Common myeloid progenitor, CD34-positive (primary cell): ENCODE measurements around the gene CA12.

ENCODE experiments used
- CTCF ChIA-PET: fragments of 350-600 bp; sonication (Branson Sonifier 250); formaldehyde crosslinking; loops from one replicate; lab custom pipeline; 2021; ENCODE audit warnings: antibody characterized with exemption; lab: Charles Lee
- POLR2A ChIA-PET: fragments of 350-600 bp; sonication (Branson Sonifier 250); formaldehyde crosslinking; loops from one replicate; lab custom pipeline; 2021; ENCODE audit warnings: antibody characterized with exemption; lab: Charles Lee
- DNase-seq, 3 donors: peaks; one replicate each; pipeline versions ENCODE4 v3.0.0 to v3.0.0-alpha.2; 2013
- H3K27ac ChIP-seq, 2 experiments: 1 replicate in 1 of 2; 2 replicates in 1 of 2; pipeline ENCODE4 v1.7.0; 2013; ENCODE audit warnings: inconsistent platforms in 2 of 2, low read length in 2 of 2, mild to moderate bottlenecking in 2 of 2, low read depth in 1 of 2, moderate library complexity in 1 of 2; ENCODE audit not compliant: severe bottlenecking in 2 of 2, insufficient read depth in 1 of 2, poor library complexity in 1 of 2
- H3K27me3 ChIP-seq, 5 experiments: replicated peaks in 2 of 5; 1 replicate in 3 of 5; 2 replicates in 2 of 5; pipeline versions ENCODE4 v1.6.1 to v1.7.0; 2013; ENCODE audit warnings: low read length in 4 of 5, mild to moderate bottlenecking in 2 of 5, moderate library complexity in 2 of 5, inconsistent platforms in 1 of 5; ENCODE audit not compliant: insufficient read depth in 5 of 5, control insufficient read depth in 4 of 5
- H3K36me3 ChIP-seq, 4 experiments: 1 replicate in 2 of 4; 2 replicates in 2 of 4; pipeline versions ENCODE4 v1.6.1 to v1.7.0; 2013; ENCODE audit warnings: low read length in 3 of 4, control low read depth in 1 of 4, mild to moderate bottlenecking in 1 of 4; ENCODE audit not compliant: control insufficient read depth in 4 of 4, insufficient read depth in 4 of 4
- H3K4me1 ChIP-seq, 4 experiments: 1 replicate in 3 of 4; 2 replicates in 1 of 4; pipeline versions ENCODE4 v1.6.1 to v1.7.1; 2013; ENCODE audit warnings: low read length in 3 of 4, mild to moderate bottlenecking in 3 of 4, control low read depth in 1 of 4, inconsistent platforms in 1 of 4, moderate library complexity in 1 of 4; ENCODE audit not compliant: control insufficient read depth in 4 of 4, insufficient read depth in 4 of 4; ENCODE audit errors: control extremely low read depth in 1 of 4
- H3K4me3 ChIP-seq, 7 experiments: 1 replicate in 4 of 7; 2 replicates in 3 of 7; pipeline versions ENCODE4 v1.5.1 to v1.7.0; 2013; ENCODE audit warnings: mild to moderate bottlenecking in 7 of 7, low read length in 6 of 7, moderate library complexity in 6 of 7, inconsistent platforms in 2 of 7, low read depth in 2 of 7, control low read depth in 1 of 7; ENCODE audit not compliant: insufficient read depth in 4 of 7, control insufficient read depth in 1 of 7; ENCODE audit errors: extremely low read depth in 1 of 7
- H3K9me3 ChIP-seq, 5 experiments: 1 replicate in 4 of 5; 2 replicates in 1 of 5; pipeline versions ENCODE4 v1.6.1 to v1.7.1; 2013; ENCODE audit warnings: low read length in 4 of 5, mild to moderate bottlenecking in 2 of 5, inconsistent platforms in 1 of 5, low read depth in 1 of 5, moderate library complexity in 1 of 5; ENCODE audit not compliant: control insufficient read depth in 4 of 5, insufficient read depth in 2 of 5; ENCODE audit errors: control extremely low read depth in 1 of 5
- WGBS: methylation state at CpG from one replicate; pipeline ENCODE4 v1.1.5; 2013; ENCODE audit not compliant: insufficient coverage; 5-methylcytosine and 5-hydroxymethylcytosine counted together

CA12 gene

GRCh38 chr15:63291507-63291906 is 90.1 kb downstream of the CA12 start:
- ChIA-PET CTCF (interaction anchor here (0.8 to 8.3 kb wide), 12 partner anchors 13 to 204 kb away, joined by 3 to 57 read pairs (median 3); partner anchors contain the start of gene APH1B), POLR2A (no interaction called here)
- Histone ChIP-seq H3K4me1 (peaks cover 0 to 10% (median 0%) of the 10 kb centered on the region in 4 experiments), H3K4me3 (no peak overlapping the region), H3K27me3 (no peaks in the 10 kb centered on the region), H3K9me3 (no peaks in the 10 kb centered on the region), H3K36me3 (peaks cover 11 to 35% (median 14%) of the 10 kb centered on the region in 4 experiments), H3K27ac (no peak overlapping the region)
- DNase-seq, result no peak

- Histone ChIP-seq H3K27ac (no peak overlapping the region), H3K27me3 (no peaks in the 10 kb centered on the region), H3K4me3 (no peak overlapping the region), H3K36me3 (peaks cover 15 to 47% (median 19%) of the 10 kb centered on the region in 4 experiments), H3K9me3 (no peaks in the 10 kb centered on the region), H3K4me1 (peaks cover 0 to 10% (median 0%) of the 10 kb centered on the region in 4 experiments)
- no CpG with 5 or more reads among the region's 4 CpGs for WGBS
- ChIA-PET POLR2A (interaction anchor here (0.5 kb wide), 1 partner anchor 303 kb away, joined by 4 read pairs; no protein-coding TSS in a partner anchor), CTCF (interaction anchor here (1.0 to 8.3 kb wide), 5 partner anchors 9 to 321 kb away, joined by 3 to 57 read pairs (median 6); no protein-coding TSS in a partner anchor)
- peak; percentile 57 to 80 (median 73) for DNase-seq
Observed at GRCh38 chr15:63288778-63289378, 92.8 kb downstream of the CA12 start.

DNA sequence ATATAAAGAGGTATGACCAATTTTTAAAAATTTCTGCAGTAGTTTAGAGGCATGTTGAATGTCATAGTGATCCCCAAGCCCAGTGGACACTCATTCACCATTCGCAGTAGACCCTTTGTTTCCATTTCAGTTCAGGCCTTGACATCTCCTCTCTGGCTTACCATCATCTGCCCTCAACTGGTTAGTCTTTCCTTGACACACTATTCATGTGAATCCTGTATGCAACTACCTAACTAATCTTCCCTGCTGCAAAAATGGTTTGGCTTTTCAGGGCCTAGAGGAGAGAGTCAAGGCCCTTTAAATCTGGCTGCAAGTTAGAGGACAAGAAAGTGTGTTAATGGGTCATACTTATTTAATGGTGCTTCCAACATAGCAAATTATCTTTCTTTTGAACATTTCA is 93.3 kb downstream of the CA12 start:
- POLR2A ChIA-PET, result interaction anchor here (0.5 kb wide), 1 partner anchor 304 kb away, joined by 4 read pairs; no protein-coding TSS in a partner anchor

DNA sequence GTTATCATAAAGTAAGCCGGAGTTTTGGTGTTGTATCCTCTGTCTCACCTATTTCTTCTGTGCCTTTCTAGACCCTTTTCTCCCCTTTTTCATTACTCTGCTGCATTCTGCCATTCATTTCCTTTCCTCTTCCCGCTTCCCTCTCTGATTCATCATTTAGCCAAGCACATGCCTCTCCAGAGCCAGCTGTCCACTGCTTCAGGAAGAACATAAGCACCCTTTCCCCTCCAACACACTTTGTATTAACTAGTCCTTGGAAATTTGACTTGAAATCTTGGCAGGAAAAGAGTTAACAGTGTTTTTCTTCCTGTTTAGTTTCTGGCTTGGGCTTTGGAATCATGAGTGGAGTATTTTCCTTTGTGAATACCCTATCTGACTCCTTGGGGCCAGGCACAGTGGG is 94.5 kb downstream of the CA12 start:
- no peak for DNase-seq
- WGBS, result 95% methylated on average over 2 of the region's 2 CpGs
- Histone ChIP-seq H3K4me1 (peaks cover 0 to 10% (median 3%) of the 10 kb centered on the region in 4 experiments), H3K27ac (no peak overlapping the region), H3K4me3 (no peak overlapping the region), H3K9me3 (no peaks in the 10 kb centered on the region), H3K27me3 (no peaks in the 10 kb centered on the region), H3K36me3 (peaks cover 16 to 45% (median 19%) of the 10 kb centered on the region in 4 experiments)
- CTCF ChIA-PET, result interaction anchor here (1.2 to 8.3 kb wide), 4 partner anchors 9 to 150 kb away, joined by 3 to 57 read pairs (median 8); no protein-coding TSS in a partner anchor
- POLR2A ChIA-PET, result no interaction called here

More for the DNA sequence above, 93.3 kb downstream of the CA12 start:
- Histone ChIP-seq H3K27me3 (no peaks in the 10 kb centered on the region), H3K9me3 (no peaks in the 10 kb centered on the region), H3K4me3 (no peak overlapping the region), H3K4me1 (peaks cover 0 to 10% (median 2%) of the 10 kb centered on the region in 4 experiments), H3K36me3 (peaks cover 16 to 46% (median 19%) of the 10 kb centered on the region in 4 experiments), H3K27ac (no peak overlapping the region)
- WGBS, result no CpG with 5 or more reads among the region's 1 CpG
- no peak for DNase-seq
- CTCF ChIA-PET, result interaction anchor here (0.6 to 8.3 kb wide), 8 partner anchors 8 to 149 kb away, joined by 3 to 57 read pairs (median 3); no protein-coding TSS in a partner anchor

DNA sequence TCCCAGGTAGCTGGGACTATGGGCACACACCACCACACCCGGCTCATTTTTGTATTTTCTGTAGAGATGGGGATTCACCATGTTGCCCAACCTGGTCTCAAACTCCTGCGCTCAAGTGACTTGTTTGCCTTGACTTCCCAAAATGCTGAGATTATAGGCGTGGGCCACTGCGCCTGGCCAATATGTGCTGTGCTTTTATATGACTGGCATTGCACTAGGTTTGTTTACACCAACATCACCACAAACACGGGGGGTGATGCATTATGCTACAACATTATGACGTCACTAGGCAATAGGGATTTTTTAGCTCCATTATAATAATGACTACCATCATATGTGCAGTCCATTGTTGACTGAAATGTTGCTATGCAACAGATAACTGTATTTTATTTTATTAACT is 97.3 kb downstream of the CA12 start:
- ChIA-PET CTCF (no interaction called here), POLR2A (no interaction called here)
- Histone ChIP-seq H3K9me3 (no peaks in the 10 kb centered on the region), H3K4me3 (no peak overlapping the region), H3K4me1 (peaks cover 0 to 5% (median 0%) of the 10 kb centered on the region in 4 experiments), H3K27me3 (no peaks in the 10 kb centered on the region), H3K36me3 (peaks cover 11 to 51% (median 19%) of the 10 kb centered on the region in 4 experiments), H3K27ac (no peak overlapping the region)
- no peak for DNase-seq
- WGBS, result 100% methylated on average over 3 of the region's 6 CpGs

GRCh38 chr15:63283126-63283525 is 98.5 kb downstream of the CA12 start:
- H3K36me3 ChIP-seq, result peaks cover 11 to 48% (median 19%) of the 10 kb centered on the region in 4 experiments
- peaks cover 3 to 7% (median 4%) of the 10 kb centered on the region in 4 experiments for H3K4me1 ChIP-seq
- DNase-seq, result no peak
- ChIA-PET CTCF (no interaction called here), POLR2A (interaction anchor here (0.6 kb wide), 1 partner anchor 152 kb away, joined by 5 read pairs; no protein-coding TSS in a partner anchor)
- H3K4me3 ChIP-seq, result no peak overlapping the region
- H3K27me3 ChIP-seq, result no peaks in the 10 kb centered on the region
- 98% methylated on average over 5 of the region's 9 CpGs for WGBS
- no peaks in the 10 kb centered on the region for H3K9me3 ChIP-seq
- H3K27ac ChIP-seq, result no peak overlapping the region
